ENCODE data around the gene GNB4.

GNB4 gene

DNA sequence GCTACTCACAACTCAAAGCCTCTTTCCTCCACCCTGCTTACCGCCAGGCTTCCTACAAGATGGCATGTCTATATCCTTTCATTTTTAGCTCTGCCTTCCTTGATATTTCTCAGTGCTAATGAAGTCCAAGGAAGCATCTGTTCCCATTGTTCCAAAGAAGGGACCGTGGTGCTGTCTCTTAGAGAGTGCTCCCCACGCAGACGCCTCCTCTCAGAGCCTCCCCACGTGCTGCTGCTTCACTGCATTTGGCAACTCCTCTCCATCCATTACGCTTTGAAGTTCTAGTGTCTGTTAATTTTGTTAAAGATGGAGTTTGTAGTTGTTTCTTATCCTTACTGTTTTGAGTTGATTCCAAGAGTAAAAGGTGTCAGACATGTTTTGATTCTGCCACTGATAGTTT is 26.2 kb downstream of the GNB4 start:
- TF ChIP-seq TAF1 (IDR thresholded peaks at IDR 0.05; ENCODE audit: borderline replicate concordance, insufficient read depth, low read length) = no peak
- no peak for TF ChIP-seq SIN3A (IDR thresholded peaks at IDR 0.05; ENCODE audit: borderline replicate concordance, insufficient read depth, low read length)
- TF ChIP-seq FOXP2 (optimal IDR thresholded peaks at IDR 0.05; ENCODE audit: borderline replicate concordance, extremely low read depth, extremely low read length, insufficient read depth) = no peak
- TF ChIP-seq, protein P1, sequence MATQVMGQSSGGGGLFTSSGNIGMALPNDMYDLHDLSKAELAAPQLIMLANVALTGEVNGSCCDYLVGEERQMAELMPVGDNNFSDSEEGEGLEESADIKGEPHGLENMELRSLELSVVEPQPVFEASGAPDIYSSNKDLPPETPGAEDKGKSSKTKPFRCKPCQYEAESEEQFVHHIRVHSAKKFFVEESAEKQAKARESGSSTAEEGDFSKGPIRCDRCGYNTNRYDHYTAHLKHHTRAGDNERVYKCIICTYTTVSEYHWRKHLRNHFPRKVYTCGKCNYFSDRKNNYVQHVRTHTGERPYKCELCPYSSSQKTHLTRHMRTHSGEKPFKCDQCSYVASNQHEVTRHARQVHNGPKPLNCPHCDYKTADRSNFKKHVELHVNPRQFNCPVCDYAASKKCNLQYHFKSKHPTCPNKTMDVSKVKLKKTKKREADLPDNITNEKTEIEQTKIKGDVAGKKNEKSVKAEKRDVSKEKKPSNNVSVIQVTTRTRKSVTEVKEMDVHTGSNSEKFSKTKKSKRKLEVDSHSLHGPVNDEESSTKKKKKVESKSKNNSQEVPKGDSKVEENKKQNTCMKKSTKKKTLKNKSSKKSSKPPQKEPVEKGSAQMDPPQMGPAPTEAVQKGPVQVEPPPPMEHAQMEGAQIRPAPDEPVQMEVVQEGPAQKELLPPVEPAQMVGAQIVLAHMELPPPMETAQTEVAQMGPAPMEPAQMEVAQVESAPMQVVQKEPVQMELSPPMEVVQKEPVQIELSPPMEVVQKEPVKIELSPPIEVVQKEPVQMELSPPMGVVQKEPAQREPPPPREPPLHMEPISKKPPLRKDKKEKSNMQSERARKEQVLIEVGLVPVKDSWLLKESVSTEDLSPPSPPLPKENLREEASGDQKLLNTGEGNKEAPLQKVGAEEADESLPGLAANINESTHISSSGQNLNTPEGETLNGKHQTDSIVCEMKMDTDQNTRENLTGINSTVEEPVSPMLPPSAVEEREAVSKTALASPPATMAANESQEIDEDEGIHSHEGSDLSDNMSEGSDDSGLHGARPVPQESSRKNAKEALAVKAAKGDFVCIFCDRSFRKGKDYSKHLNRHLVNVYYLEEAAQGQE (IDR thresholded peaks at IDR 0.05; ENCODE audit: insufficient read depth in 1 of 2, low read depth in 2 of 2, low read length in 2 of 2) = no peak
- TF ChIP-seq POLR2AphosphoS5 (IDR thresholded peaks at IDR 0.05; ENCODE audit: low read depth, low read length) = no peak

DNA sequence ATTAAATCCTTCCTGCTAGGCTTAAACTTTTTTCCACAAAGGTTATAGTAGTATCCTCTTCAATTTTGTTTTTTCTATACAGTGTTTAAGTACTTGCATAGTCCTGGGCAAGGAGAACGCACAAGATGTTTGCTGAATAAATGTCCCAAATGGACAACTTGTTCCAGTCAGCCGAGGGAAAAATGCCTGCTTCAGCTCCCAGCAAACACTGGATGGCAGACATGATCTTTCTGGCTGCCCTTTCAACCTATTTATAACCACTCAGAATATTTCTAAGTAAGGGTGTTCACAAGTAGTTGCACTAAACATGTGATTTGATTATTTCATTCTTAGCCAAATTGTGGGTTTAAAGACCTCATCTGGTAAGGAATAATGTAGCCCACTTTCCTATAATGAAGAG is 29.8 kb downstream of the GNB4 start:
- TF ChIP-seq, protein P1 (IDR thresholded peaks at IDR 0.05; ENCODE audit: insufficient read depth in 1 of 2, low read depth in 2 of 2, low read length in 2 of 2) = no peak
- no peak for TF ChIP-seq FOXP2 (optimal IDR thresholded peaks at IDR 0.05; ENCODE audit: borderline replicate concordance, extremely low read depth, extremely low read length, insufficient read depth)
- TF ChIP-seq POLR2AphosphoS5 (IDR thresholded peaks at IDR 0.05; ENCODE audit: low read depth, low read length) = no peak
- no peak for TF ChIP-seq SIN3A (IDR thresholded peaks at IDR 0.05; ENCODE audit: borderline replicate concordance, insufficient read depth, low read length)
- no peak for TF ChIP-seq TAF1 (IDR thresholded peaks at IDR 0.05; ENCODE audit: borderline replicate concordance, insufficient read depth, low read length)

DNA sequence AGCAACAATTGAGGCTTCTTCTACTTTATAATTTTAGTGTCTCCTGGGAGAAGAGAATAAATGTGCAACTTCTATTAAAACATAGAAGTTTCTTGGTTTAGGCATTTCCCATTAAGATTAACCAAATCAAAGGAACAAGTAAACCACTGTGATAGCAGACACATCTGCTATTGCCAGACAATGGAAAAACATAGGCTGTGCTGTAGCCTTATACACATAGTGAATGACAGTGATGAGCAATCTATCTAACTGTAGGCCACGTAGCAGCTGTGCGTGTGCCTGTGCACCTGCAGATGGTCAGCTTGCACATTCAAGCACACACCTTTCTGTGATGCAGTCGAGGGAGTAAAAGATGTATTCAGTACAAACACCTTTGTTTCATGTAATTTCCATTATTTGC is 32.7 kb downstream of the GNB4 start:
- no peak for TF ChIP-seq TAF1 (IDR thresholded peaks at IDR 0.05; ENCODE audit: borderline replicate concordance, insufficient read depth, low read length)
- TF ChIP-seq FOXP2 (optimal IDR thresholded peaks at IDR 0.05; ENCODE audit: borderline replicate concordance, extremely low read depth, extremely low read length, insufficient read depth) = no peak
- no peak for TF ChIP-seq SIN3A (IDR thresholded peaks at IDR 0.05; ENCODE audit: borderline replicate concordance, insufficient read depth, low read length)
- TF ChIP-seq POLR2AphosphoS5 (IDR thresholded peaks at IDR 0.05; ENCODE audit: low read depth, low read length) = no peak

DNA sequence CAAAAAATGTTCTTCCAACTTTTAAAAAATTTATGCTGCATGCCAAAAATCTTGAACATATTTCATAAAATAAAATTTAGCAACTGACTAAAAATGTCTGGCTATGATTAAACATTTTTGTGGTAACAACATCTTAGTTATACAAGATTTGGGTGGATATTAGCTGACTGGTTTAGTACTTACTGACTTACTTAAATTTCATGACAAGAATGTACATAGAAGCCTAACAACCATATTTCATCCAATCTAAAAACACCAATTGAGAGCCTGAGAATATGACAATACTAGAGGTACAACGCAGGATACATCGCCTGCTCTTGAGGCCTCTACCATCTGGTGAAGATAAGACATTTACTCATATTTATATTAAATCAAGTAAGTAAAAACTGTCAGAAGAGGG is 34.6 kb downstream of the GNB4 start:
- TF ChIP-seq POLR2AphosphoS5 (IDR thresholded peaks at IDR 0.05; ENCODE audit: low read depth, low read length) (no peak), FOXP2 (optimal IDR thresholded peaks at IDR 0.05; ENCODE audit: borderline replicate concordance, extremely low read depth, extremely low read length, insufficient read depth) (no peak), SIN3A (IDR thresholded peaks at IDR 0.05; ENCODE audit: borderline replicate concordance, insufficient read depth, low read length) (no peak), TAF1 (IDR thresholded peaks at IDR 0.05; ENCODE audit: borderline replicate concordance, insufficient read depth, low read length) (no peak)
- TF ChIP-seq, protein P1 (IDR thresholded peaks at IDR 0.05; ENCODE audit: insufficient read depth in 1 of 2, low read depth in 2 of 2, low read length in 2 of 2) = no peak

DNA sequence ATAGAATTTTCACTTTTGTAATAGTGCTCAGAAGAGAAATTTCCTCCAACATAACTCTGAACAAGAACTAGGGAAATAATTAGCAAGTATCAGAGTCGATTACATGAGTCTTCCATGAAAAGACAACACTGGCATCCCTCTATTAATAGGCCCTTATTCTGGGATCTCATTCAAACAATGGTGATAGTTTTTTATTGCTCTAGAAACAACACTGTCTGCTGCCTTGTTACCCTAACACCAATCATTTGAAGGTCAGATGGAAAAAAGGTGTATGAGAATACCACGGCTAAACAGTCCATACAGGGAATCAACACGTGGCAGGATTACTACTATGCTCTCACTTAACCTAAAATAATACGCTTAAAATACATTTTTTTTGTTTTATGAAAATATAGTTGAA is 35.9 kb downstream of the GNB4 start:
- TF ChIP-seq POLR2AphosphoS5 (IDR thresholded peaks at IDR 0.05; ENCODE audit: low read depth, low read length) (no peak), SIN3A (IDR thresholded peaks at IDR 0.05; ENCODE audit: borderline replicate concordance, insufficient read depth, low read length) (no peak), TAF1 (IDR thresholded peaks at IDR 0.05; ENCODE audit: borderline replicate concordance, insufficient read depth, low read length) (no peak), FOXP2 (optimal IDR thresholded peaks at IDR 0.05; ENCODE audit: borderline replicate concordance, extremely low read depth, extremely low read length, insufficient read depth) (no peak)
- TF ChIP-seq, protein P1 (IDR thresholded peaks at IDR 0.05; ENCODE audit: insufficient read depth in 1 of 2, low read depth in 2 of 2, low read length in 2 of 2) = no peak
